ENCODE measurements around the gene TMEM44.

TMEM44 gene, protein sequence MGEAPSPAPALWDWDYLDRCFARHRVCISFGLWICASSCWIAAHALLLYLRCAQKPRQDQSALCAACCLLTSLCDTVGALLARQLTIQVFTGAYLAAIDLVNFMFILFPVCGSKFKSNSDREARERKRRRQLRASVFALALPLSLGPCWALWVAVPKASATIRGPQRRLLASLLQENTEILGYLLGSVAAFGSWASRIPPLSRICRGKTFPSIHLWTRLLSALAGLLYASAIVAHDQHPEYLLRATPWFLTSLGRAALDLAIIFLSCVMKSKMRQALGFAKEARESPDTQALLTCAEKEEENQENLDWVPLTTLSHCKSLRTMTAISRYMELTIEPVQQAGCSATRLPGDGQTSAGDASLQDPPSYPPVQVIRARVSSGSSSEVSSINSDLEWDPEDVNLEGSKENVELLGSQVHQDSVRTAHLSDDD

DNA sequence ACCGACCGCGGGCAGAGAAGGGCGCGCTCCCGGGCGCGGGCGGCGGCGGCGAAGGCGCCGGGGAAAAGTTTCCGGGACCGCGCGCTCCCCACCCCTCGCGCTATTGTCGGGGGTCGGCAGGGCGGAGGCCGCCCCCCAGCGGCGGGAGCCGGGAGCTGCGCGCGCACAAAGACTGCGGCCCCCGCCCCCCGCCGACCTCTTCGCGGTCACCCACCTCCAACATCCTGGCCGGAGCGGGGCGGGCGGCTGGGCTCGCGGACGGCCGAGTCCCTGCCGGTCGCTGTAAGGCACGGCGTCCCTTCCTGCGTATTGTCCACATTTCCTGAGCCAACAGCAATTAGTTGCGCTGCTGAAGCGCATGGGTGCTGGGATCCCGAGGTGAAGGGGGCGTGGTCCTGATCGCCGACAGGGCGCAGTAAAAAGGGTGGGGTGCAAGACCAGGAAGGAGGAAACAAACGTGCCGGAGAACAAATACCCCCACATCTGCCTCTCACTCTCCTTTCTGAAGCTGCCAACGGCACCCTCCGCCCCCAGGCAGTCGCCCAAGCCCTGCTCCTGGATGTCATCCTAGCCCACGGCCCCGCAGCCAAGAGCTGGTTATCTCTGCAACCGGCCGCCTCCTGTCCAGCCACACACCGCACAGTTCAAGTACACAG is at the start of gene TMEM44:
Gene TMEM44 (minus strand): TSS at position 71 of the 656 bp plus-strand sequence. CDS start 204 bp downstream, outside the sequence.
- peak; percentile 68 for DNase-seq

DNA sequence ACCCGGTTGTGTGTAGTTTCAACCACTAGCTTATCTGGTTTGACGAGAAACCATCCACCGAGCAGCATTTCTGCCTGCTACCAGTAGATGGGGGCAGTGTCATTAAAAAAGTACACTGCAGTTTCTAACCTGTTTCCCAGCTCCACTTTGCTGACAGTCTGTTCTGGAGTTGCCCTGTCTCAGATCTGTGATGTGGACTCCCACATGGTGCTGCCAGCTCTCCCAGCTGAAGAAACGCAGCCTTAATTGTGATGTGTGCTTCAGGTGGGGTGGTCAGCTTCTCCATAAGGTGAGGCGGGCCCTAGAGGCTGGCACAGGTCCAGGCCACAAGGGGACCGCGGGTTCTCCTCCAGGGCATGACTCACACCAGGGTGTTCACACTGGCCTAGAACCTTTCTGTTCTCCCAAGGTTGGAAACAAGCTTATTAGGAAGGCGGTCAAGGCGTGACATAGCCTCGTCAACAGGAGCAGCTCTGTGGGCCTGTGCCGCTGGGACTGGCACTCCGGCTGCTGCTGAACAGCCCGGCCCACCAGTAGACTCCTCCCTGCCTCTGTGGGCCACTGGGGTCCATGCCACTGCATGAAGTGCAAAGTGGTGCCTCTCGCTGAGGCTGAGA is 49.6 kb upstream of the TMEM44 start:
- peak; percentile 85 for DNase-seq

DNA sequence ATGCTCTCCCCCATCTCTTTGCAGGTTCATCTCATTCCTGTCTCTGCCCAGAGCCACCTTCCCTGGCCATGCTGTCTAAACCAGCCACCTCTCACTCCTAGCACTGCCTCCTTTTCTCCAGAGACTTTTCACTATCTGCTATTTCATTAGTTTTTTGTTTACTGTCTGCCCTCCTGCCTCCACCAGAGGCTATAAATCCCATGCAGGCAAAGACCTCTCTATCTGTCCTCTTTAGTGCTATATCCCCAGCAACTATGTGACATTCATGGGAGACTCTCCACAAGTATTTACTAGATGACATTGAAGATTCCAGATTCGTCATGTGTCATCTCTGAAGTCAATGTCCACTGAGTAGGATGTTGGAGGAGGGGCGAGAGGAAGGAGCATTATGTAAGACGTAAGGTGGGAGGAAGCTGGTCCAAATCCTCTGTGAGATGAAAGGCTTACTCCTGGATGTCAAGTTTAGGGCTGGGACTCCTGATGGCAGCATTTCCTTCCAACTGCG is 49.0 kb upstream of the TMEM44 start:
- no peak for DNase-seq

DNA sequence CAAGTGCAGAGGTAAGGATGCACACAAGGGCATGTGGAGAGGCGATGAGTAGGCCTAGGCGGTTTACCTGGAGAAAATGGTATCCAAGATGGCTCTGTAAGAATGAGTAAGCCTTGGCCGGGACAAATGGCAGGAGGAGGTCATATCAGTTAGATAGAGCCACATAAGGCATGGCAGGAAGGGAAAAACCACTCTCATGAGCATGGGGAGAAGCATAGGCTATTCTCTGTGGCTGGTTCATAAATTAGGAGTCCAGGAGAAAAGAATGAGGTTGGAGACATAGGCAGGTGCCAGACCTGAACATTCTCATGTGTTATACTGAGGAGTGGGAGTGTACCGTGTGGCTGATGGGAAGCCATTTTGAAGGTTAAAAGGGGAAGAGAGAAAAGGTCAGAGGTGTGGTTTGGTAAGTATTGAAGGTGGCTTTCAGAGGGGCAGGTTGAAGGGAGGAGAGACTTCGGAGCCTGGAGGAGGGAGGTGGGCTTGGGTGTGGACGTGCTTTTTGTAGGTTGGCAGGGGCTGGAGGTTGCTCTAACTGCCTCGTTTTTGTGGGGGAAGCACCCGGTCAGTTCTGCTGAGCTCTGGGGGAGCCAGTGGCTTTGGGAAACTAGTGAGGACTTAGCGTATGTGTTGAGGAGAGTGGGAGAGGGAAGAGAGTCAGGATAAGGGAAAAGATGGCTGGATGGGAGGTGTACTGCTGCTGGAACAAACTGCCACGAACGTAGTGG is 47.8 kb upstream of the TMEM44 start:
- no peak for DNase-seq

DNA sequence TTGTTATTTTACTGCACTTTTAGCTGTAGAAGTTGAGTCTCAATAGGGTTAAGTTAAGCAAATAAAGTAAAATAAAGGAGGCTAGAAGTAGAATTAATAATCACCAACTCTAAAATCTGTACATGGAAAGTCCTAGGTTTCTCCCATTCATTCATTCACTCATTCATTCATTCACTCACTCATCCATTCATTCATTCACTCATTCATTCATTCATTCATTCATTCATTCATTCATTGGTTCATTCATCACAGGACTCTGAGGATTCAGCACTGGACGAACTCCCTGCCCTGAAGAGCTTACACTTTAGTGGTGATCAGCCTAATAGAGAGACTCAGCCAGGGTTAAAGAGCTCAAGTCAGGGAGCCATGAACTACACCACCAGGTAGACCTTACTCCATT is 43.3 kb upstream of the TMEM44 start:
- DNase-seq: no peak

DNA sequence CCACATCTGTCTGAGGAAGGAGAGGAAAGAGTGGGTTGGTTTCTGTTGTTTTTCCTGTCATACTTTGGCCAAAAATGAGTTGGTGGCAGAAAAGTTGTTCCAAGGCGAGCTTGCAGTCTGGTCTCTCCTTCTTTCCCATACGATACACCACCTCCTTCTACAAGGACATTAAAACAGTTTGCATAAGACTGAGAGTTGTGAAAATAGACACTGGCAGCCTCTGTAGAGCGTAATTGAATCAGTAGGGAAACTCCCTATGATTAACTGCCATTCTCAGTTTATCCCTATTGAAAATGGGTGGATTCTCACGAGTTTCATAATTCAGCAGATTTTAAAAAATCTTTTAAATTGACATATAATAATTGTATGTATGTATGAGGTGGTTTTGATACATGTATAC is 42.5 kb upstream of the TMEM44 start:
- DNase-seq: peak; percentile 62

DNA sequence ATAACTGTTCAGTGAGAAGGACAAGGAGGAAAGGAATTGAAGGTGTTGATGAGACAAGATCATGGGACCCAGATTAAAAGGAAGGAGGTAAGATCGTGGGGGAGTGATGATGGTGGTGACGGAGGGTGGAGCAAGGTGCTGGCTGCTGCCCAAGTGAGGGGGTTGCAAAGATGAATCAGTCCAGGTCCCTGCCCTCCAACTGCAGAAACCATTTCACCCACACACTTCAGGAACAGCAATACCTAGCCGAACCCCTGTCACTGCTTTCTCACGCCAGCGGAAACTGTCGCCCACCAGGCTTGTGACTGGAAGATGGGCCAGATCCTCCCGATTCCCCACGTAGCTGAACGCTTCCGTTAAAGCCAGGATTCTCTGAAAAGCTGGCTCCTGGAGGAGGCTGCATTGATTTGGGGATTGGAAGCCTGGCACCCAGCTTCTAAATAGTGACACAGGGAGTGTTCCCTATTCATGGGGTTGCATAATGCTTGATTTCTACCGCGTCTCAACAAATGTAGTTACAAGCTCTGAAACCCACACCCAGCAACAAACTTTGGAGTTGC is 41.9 kb upstream of the TMEM44 start:
- peak; percentile 76 for DNase-seq

DNA sequence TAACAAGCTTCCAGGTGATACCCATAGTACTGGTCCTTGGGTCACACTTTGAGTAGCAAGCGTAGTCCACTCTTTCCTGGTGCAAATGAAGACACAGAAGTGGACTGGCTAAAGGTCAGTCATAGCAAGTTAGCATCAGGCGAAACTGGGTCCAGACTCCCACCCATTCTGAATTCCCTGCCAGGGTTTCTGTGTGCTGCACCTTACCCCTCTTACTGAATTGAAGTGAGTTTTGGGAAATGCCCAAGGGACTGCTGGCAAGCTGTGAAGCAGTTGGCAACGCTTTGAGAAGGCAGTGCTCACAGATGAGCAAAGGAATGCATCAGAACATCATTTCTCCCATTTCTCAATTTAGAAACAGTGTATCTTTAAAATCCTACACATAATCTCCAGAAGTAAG is 40.5 kb upstream of the TMEM44 start:
- no peak for DNase-seq

DNA sequence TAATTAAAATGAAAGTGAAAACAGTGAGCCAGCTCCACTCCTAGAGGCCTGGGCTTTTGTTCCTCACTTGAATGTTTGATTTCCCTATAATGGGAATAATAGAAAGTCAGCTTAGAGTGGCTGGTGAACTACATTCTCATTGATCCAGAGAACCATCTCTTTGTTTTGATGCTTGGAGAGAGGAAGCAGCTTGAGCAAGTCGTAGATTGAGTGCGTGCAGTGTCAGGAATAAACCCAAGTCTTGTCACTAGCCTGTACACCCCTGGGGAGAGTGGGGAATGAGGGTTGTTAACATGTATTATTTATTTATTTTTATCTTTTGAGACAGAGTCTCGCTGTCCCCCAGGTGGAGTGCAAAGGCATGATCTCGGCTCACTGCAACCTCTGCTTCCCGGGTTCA is 39.7 kb upstream of the TMEM44 start:
- DNase-seq: no peak

DNA sequence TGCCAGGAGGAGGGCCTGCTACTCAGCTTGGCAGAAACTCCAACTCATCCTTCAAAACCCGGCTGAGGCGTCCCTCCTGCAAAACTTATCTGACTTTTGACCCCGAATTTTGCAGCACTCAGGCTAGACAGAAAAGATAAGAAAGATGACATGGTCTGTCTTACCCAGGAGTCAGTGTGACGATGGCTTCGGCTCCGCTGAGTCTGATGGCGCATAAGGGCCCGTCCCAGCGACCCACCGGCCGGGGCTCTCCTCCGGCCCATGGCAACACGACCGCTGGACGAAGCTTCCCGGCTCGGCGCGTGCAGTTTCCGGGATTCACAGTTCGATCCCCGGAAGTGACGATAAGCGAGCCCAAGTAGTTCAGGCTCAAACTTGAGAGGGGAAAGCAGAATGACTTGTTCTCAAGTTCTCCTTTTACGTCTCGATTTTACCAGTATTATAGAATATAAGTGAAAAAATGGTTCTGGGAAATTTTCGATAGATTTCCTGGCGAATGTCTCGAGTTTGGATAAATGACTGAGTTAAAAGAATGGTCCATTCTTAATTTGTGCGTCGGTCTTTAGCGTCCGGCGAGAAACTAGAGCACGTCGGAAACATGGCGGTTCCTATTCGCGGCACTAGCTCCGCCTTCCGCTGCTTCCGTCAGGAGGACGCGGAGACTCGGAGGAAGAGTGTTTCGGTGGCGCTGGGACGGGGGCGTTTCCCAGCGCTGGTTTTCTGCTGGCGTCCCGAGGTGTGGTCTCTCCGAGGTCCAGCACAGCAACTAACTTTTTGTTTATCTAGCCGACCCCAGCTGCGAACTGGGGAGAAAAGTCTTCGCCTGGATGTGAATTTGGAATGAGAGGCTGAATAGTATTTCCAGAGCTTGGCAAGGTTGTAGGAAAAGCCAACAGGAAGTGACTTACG is 38.9 kb upstream of the TMEM44 start, which contains the start of gene LSG1:
Gene LSG1 (minus strand): TSS at position 292 of the 909 bp plus-strand sequence. CDS start 29 bp downstream, at position 263.
- peak; percentile 93 for DNase-seq

DNA sequence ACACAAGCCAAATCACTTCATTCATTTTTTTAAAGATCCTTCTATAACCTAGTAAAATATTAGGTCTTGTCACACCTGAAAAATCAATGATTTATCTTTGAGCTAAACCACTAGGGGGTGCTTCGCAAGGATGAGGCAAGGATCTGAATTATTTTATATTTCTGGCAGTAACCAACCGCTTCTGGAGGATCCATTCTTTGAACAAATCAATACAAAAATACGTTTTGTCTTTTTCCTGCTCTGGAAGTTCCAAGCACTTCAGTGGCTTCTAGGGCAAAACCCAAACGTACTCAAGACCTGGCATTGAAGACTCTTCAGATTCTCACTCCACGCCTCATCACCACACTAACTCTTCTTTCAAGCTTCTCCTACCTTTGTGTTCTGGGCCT is 38.3 kb upstream of the TMEM44 start:
- DNase-seq: peak; percentile 64

DNA sequence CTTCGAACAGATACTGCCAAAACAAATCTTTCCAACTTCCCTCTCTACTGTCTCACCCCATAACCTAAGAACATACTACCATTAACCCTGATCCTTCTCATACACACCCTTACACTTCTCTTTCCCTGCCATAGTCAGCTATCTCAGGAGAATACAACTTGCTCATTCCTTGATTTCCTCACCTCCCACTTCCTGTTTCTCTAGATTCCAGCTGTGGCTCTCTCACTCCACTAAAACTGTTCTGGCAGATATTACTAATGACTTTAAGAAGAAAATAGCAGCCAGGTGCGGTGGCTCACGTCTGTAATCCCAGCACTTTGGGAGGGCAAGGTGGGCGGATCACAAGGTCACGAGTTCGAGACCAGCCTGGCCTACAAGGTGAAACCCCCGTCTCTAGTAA is 34.1 kb upstream of the TMEM44 start:
- DNase-seq: no peak

DNA sequence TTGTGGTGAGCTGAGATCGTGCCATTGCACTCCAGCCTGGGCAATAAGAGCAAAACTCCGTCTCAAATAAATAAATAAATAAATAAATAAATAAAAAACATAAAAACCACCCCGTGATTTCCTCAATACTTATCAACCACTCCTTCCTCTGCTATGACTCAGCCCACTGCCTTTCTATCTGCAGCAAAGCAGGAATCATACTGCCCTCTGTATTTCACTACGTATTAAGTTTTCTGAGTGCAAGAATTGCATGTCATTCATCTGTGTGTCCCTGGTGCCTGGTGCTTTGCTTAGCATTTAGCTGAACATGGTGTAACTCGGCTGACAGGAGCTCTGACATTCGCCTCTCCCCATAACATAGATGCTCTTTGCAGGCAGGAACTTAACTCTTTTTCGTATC is 31.6 kb upstream of the TMEM44 start:
- DNase-seq: no peak

DNA sequence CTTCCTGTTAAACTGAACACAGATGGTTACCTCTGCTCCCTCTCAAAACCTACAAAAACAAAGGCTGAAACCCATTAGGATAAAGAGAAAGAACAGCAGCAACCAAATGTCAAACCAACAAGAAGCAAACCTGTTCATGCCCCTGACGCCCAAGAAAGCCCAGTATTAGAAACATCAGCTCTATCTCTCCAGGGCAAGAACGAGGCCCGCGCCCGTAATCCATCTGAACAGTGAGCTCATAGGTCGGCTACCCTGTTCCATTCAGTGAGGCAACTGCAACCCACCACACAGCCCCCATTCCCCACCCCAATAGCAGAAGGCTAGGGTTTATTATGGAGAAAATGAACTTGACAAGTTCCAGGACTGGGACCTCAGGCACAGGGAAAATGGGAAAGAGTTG is 28.7 kb upstream of the TMEM44 start:
- DNase-seq: no peak

DNA sequence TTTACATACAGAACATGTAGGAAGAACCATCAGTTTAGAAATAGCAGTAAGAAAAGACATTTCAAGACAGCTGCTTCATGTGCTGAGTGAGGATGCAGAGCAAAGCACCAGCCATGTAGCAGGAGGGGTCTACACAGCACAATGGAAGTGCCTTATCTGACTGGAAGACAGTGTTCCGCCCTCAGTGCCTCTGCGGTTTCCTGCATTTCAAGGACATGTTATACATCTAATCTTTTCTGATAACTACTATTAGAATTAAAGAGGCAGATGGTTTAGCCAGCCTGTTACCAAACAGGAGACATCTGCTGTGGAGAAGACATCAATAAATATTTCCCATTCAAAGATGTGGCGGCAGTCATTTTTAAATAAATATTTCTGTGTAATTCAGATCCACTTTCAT is 28.2 kb upstream of the TMEM44 start:
- no peak for DNase-seq

DNA sequence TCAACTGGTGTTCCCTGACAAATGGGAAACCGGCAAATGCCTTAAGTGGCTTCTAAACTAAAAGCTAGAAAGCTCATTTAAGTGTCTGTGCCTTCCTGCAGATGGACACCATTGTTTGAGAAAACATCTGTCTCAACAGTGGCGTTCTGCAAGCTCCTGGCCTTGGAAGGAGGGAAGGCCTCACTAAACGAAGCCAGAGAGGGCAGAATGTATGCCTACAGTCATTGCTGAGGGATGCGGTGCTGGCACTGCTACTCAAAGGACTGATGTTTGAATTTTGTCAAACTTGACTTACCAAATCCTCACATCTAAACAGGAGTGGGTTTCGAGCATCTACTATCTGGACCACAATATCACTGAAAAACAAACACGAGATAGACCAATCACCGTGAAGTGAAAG is 26.6 kb upstream of the TMEM44 start:
- DNase-seq: no peak

DNA sequence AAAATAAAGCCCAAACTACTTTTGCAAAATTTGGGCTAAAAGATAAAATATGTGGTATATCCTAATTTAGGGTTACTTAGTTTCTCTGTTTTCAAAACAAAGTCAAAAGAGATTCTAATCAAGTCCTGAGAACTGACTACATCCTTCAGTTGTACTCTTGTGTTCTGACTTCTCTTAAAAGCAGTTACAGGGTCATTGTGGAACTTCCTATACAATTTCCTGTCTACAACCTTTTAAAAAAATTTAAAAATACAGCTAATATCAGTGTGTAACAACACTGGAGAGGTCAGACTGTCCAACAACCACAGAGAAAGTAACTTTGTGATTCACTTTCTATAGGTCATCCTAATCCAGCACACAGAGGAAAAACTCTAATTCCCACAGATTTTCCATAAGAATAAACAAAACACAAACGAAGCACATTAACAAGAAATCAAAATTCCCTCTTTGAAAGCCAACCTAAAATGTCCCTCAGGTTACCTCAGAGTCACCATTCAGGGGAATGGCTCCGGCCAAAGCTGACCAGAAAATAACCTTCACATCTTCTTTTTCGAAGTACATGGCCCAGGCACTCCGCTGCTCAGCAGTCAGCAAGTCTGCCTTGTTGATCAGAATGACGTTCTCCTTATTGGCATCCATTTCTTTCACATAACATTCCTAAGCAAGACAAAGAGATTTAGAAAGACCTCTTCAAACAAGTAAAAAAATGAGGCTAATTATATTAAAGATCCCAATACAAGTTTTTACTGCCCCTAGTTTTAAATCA is 25.4 kb upstream of the TMEM44 start:
- no peak for DNase-seq

DNA sequence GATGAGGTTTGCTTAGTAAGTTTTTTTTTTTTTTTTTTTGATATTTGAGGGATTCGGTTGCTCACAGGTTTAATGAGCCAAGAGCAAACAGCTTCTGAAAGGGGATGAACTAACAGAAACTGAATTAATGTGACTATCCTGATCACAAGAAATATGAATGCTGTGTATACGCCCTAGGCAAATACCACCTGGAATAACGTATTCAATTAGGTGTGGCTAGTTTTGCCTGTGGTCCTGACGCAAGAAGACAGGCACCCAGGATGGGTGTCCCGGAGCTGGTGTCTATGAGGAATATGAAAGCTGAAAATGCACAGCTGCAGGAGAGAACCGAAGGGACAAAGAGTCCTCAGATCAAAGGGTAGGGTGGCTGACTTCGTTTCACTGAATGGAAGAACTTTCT is 24.2 kb upstream of the TMEM44 start:
- DNase-seq: no peak

DNA sequence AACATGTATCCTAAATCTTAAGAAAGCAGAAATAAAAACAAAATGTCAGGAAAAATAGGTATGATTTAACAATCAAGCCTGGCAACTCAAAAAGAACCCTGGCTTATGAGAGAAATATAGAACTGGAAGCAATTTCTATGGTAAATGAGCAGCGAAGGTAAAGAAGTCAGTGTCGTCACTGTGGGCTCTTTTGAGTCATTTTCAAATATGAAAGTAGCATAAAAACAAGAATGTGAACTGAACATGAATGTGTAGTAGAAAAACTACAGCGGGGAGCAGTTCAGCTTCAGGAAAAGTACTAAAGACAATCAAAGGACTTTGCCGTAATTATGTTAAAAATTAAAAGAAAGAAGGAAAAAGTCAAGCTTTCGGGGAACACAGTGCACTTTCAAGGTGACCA is 21.2 kb upstream of the TMEM44 start:
- DNase-seq: peak; percentile 81

DNA sequence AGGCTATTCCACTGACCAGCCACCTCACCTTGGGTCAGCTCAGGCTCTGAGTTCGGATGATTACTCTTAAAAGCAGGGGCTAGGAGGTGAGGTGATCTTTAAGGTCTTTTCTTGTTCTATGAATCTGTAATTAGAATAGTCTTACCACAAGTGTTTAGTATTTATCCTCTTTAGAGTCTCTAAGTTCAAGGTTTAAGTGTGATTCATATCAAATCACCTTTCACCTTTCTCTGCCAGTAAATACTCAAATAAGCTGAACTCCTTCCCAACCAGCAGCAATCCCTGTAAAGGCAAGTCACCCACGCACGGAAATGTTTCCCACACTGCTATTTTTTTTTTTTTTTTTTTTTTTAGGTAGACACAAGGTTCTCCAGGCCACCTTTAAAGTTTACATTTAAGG is 14.5 kb upstream of the TMEM44 start:
- DNase-seq: no peak

DNA sequence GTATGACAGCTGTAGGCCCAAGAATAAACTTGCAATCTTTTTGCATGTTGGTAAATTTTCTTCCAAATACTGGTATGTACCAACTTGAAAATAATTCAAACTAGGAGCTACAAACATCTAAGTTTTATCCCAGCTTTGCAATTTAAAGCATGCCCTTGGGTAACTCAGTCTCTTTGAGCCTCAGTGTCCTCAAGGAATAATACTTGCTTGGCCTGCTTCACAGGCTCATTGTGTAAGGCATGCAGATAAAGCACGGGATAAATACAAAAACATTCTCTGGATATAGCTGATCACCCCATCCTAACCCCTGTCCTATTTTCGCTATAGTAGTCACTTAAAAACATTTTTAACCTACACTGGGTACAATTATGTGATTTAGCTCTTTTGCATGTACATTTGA is 9.6 kb upstream of the TMEM44 start:
- no peak for DNase-seq
